Astrocyte of the spinal cord (primary cell): ENCODE data around the gene SPACA7.

ENCODE experiments used
- DNase-seq: peaks from one replicate; pipeline ENCODE4 v3.0.0; 2011; ENCODE audit warnings: low read depth, low spot score
- H3K4me3 ChIP-seq: 2 replicates; pipeline ENCODE4 v1.5.1; 2011; ENCODE audit warnings: low read depth, mild to moderate bottlenecking, low read length, moderate library complexity
- CTCF ChIP-seq: IDR thresholded peaks from 2 replicates; pipeline ENCODE4 v1.5.1; 2012; ENCODE audit warnings: low read depth, mild to moderate bottlenecking, low read length, inconsistent platforms
- in situ Hi-C: cut with HindIII; loops from 2 replicates; pipeline ENCODE4 v1.10.0; 2017; ENCODE audit warnings: low sequenced_read_pairs

Gene SPACA7

GRCh38 chr13:112376050-112376681 lies at the start of gene SPACA7:
Gene SPACA7 (plus strand): TSS chr13:112376355. CDS start chr13:112376386, 31 bp downstream.
- TF ChIP-seq CTCF = no peak
- DNase-seq = no peak
- no peak within 1 kb of the TSS for H3K4me3 ChIP-seq
- in situ Hi-C loops = no loop called here

GRCh38 chr13:112326821-112327370 lies 49.3 kb upstream of the SPACA7 start:
- TF ChIP-seq CTCF = no peak
- no peak for DNase-seq
- H3K4me3 ChIP-seq = no peak overlapping the region
- in situ Hi-C loops = no loop called here

- in situ Hi-C loops = no loop called here
- no peak for TF ChIP-seq CTCF
Measured at GRCh38 chr13:112328936-112329335, 47.2 kb upstream of the SPACA7 start.

GRCh38 chr13:112329376-112329775 lies 46.8 kb upstream of the SPACA7 start:
- DNase-seq = no peak
- no peak for TF ChIP-seq CTCF
- no peak overlapping the region for H3K4me3 ChIP-seq
- in situ Hi-C loops = no loop called here

More at GRCh38 chr13:112328936-112329335, 47.2 kb upstream of the SPACA7 start:
- no peak for DNase-seq
- no peak overlapping the region for H3K4me3 ChIP-seq

- no peak for TF ChIP-seq CTCF
- no peak for DNase-seq
- no peak overlapping the region for H3K4me3 ChIP-seq
- in situ Hi-C loops = no loop called here
Measured at GRCh38 chr13:112330066-112330465, 46.1 kb upstream of the SPACA7 start.

- TF ChIP-seq CTCF = no peak
- no peak for DNase-seq
- in situ Hi-C loops = no loop called here
Measured at GRCh38 chr13:112330479-112331381, 45.4 kb upstream of the SPACA7 start.

More at GRCh38 chr13:112330479-112331381, 45.4 kb upstream of the SPACA7 start:
- H3K4me3 ChIP-seq = no peak overlapping the region
